H9 (cell line): Measurements from ENCODE around the gene EBF4. TPM values are rescaled to one million over a fixed set of nuclear protein-coding genes. Genes with fewer than 3 reads are reported as not detected.

Source experiments
- DNase-seq: peaks from one replicate; pipeline ENCODE4 v3.0.0-alpha.2; 2017
- H2AFZ ChIP-seq: one replicate; pipeline ENCODE4 v1.6.1; 2013; ENCODE audit warnings: mild to moderate bottlenecking, low read length, control low read depth, moderate library complexity
- H2AK5ac ChIP-seq: 2 replicates; pipeline ENCODE4 v1.6.1; 2013; ENCODE audit warnings: low read length, control low read depth, mixed read lengths; ENCODE audit not compliant: insufficient read length
- H2BK120ac ChIP-seq: one replicate; pipeline ENCODE4 v1.6.1; 2013; ENCODE audit warnings: low read depth, mild to moderate bottlenecking, low read length, control low read depth, inconsistent platforms; ENCODE audit not compliant: poor library complexity, severe bottlenecking
- H2BK12ac ChIP-seq: 2 replicates; pipeline ENCODE4 v1.6.1; 2013; ENCODE audit warnings: low read length, control low read depth, mixed read lengths, low read depth; ENCODE audit not compliant: insufficient read length
- H2BK15ac ChIP-seq: 2 replicates; pipeline ENCODE4 v1.6.1; 2013; ENCODE audit warnings: low read depth, low read length, control low read depth
- H2BK20ac ChIP-seq: one replicate; pipeline ENCODE4 v1.6.1; 2013; ENCODE audit warnings: low read depth, mild to moderate bottlenecking, low read length, control low read depth, inconsistent platforms; ENCODE audit not compliant: poor library complexity, severe bottlenecking
- H2BK5ac ChIP-seq: 2 replicates; pipeline ENCODE4 v1.6.1; 2013; ENCODE audit warnings: low read length, control low read depth, mixed read lengths; ENCODE audit not compliant: insufficient read length
- H3K14ac ChIP-seq: 2 replicates; pipeline ENCODE4 v1.6.1; 2013; ENCODE audit warnings: low read length, control low read depth; ENCODE audit not compliant: insufficient read depth
- H3K18ac ChIP-seq: 2 replicates; pipeline ENCODE4 v1.6.1; 2013; ENCODE audit warnings: low read depth, mild to moderate bottlenecking, mixed read lengths, low read length, control low read depth; ENCODE audit not compliant: insufficient read length
- H3K23ac ChIP-seq: 2 replicates; pipeline ENCODE4 v1.6.1; 2013; ENCODE audit warnings: low read length, control low read depth, mixed read lengths, low read depth; ENCODE audit not compliant: insufficient read length
- H3K23me2 ChIP-seq: 2 replicates; pipeline ENCODE4 v1.6.1; 2013; ENCODE audit warnings: low read depth, mild to moderate bottlenecking, mixed read lengths, low read length, control low read depth; ENCODE audit not compliant: insufficient read length, poor library complexity, severe bottlenecking
- H3K27ac ChIP-seq: 2 replicates; pipeline ENCODE4 v1.5.1; 2013; ENCODE audit warnings: low read length, control low read depth, mixed read lengths, low read depth; ENCODE audit not compliant: insufficient read length
- H3K27me3 ChIP-seq: 2 replicates; pipeline ENCODE4 v1.6.1; 2013; ENCODE audit warnings: low read length, control low read depth, inconsistent platforms; ENCODE audit not compliant: insufficient read depth
- H3K4ac ChIP-seq: 2 replicates; pipeline ENCODE4 v1.6.1; 2013; ENCODE audit warnings: low read depth, mild to moderate bottlenecking, control low read depth, inconsistent platforms, low read length, moderate library complexity
- H3K4me1 ChIP-seq: 2 replicates; pipeline ENCODE4 v1.6.1; 2013; ENCODE audit warnings: low read length, control low read depth, inconsistent platforms; ENCODE audit not compliant: insufficient read depth
- H3K4me2 ChIP-seq: 2 replicates; pipeline ENCODE4 v1.6.1; 2013; ENCODE audit warnings: low read length, control low read depth, mixed read lengths; ENCODE audit not compliant: insufficient read length, insufficient read depth
- H3K56ac ChIP-seq: 2 replicates; pipeline ENCODE4 v1.6.1; 2013; ENCODE audit warnings: low read depth, mild to moderate bottlenecking, mixed read lengths, low read length, control low read depth; ENCODE audit not compliant: insufficient read length
- H3K79me1 ChIP-seq: 2 replicates; pipeline ENCODE4 v1.6.1; 2013; ENCODE audit warnings: low read depth, mild to moderate bottlenecking, moderate library complexity, low read length, control low read depth, inconsistent platforms; ENCODE audit not compliant: insufficient read depth, poor library complexity, severe bottlenecking
- H3K79me2 ChIP-seq: 2 replicates; pipeline ENCODE4 v1.6.1; 2013; ENCODE audit warnings: low read length, control low read depth, inconsistent platforms; ENCODE audit not compliant: insufficient read depth
- H3K9ac ChIP-seq: 2 replicates; pipeline ENCODE4 v1.6.1; 2013; ENCODE audit warnings: low read length, control low read depth, mixed read lengths; ENCODE audit not compliant: insufficient read length; ENCODE audit errors: extremely low read depth
- H3K9me3 ChIP-seq: one replicate; pipeline ENCODE4 v1.6.1; 2013; ENCODE audit warnings: low read depth, low read length, inconsistent platforms; ENCODE audit not compliant: control insufficient read depth
- H3T11ph ChIP-seq: one replicate; pipeline ENCODE4 v1.6.1; 2013; ENCODE audit warnings: mild to moderate bottlenecking, low read length, control low read depth, inconsistent platforms
- H4K20me1 ChIP-seq: one replicate; pipeline ENCODE4 v1.6.1; 2013; ENCODE audit not compliant: control insufficient read depth, insufficient read length, insufficient read depth
- H4K5ac ChIP-seq: 2 replicates; pipeline ENCODE4 v1.6.1; 2013; ENCODE audit warnings: low read depth, mild to moderate bottlenecking, mixed read lengths, low read length, control low read depth; ENCODE audit not compliant: insufficient read length
- H4K8ac ChIP-seq: replicated peaks from 2 replicates; pipeline ENCODE4 v1.6.1; 2013; ENCODE audit warnings: low read length, control low read depth, mixed read lengths, low read depth; ENCODE audit not compliant: insufficient read length
- H4K91ac ChIP-seq: 2 replicates; pipeline ENCODE4 v1.6.1; 2013; ENCODE audit warnings: low read depth, mild to moderate bottlenecking, moderate library complexity, mixed read lengths, low read length, control low read depth; ENCODE audit not compliant: insufficient read length
- H3K27ac Mint-ChIP-seq, 3 experiments: 2 replicates in 2 of 3; 3 replicates in 1 of 3; pipeline ENCODE4 v1.8.0; 2020 to 2021; ENCODE audit warnings: mixed read lengths in 3 of 3, mild to moderate bottlenecking in 1 of 3, moderate library complexity in 1 of 3
- H3K27me3 Mint-ChIP-seq: 2 replicates; pipeline ENCODE4 v1.8.0; 2021; ENCODE audit warnings: low read depth, mild to moderate bottlenecking, moderate library complexity, mixed read lengths
- H3K36me3 Mint-ChIP-seq, 3 experiments: 2 replicates in 2 of 3; 3 replicates in 1 of 3; pipeline ENCODE4 v1.8.0; 2020 to 2021; ENCODE audit warnings: low read depth in 3 of 3, mixed read lengths in 3 of 3; ENCODE audit not compliant: insufficient read depth in 1 of 3
- H3K4me1 Mint-ChIP-seq, 2 experiments: 2 replicates each; pipeline ENCODE4 v1.8.0; 2020; ENCODE audit warnings: mixed read lengths in 2 of 2
- H3K4me3 Mint-ChIP-seq, 2 experiments: 2 replicates in 1 of 2; 3 replicates in 1 of 2; pipeline ENCODE4 v1.8.0; 2020 to 2021; ENCODE audit warnings: mild to moderate bottlenecking in 2 of 2, mixed read lengths in 2 of 2, moderate library complexity in 1 of 2
- H3K9me3 Mint-ChIP-seq, 2 experiments: 2 replicates in 1 of 2; 3 replicates in 1 of 2; pipeline ENCODE4 v1.8.0; 2020; ENCODE audit warnings: mild to moderate bottlenecking in 2 of 2, mixed read lengths in 2 of 2, moderate library complexity in 1 of 2
- CTCF ChIP-seq: fragments of 200-600 bp; sonication (generic); conservative IDR thresholded peaks from 3 replicates; pipeline ENCODE4 v1.8.0; 2021; ENCODE audit warnings: antibody characterized with exemption, mild to moderate bottlenecking
- WGBS: extraction: QIAGEN DNeasy Blood & Tissue Kit; methylation state at CpG from one replicate; pipeline ENCODE4 v1.1.7; 2013; ENCODE audit warnings: missing lambda C conversion rate, low lambda C conversion rate, mixed read lengths; ENCODE audit not compliant: insufficient read length; ENCODE audit errors: extremely low coverage; 5-methylcytosine and 5-hydroxymethylcytosine counted together
- total RNA-seq: library from RNA; stranded (reverse); gene quantifications from 2 replicates; pipeline ENCODE4 v1.2.1, GENCODE V29; 2021

The EBF4 gene
- total RNA-seq, 1 experiment from 2014 or later = 3.9 TPM

- H3K4ac ChIP-seq = no peak overlapping the region
- no peak overlapping the region for H3K18ac ChIP-seq
- H3K4me1 ChIP-seq = no peaks in the 10 kb centered on the region; the same call in 1 of the 2 replicates
- no peak overlapping the region for H2BK120ac ChIP-seq
- H3K9ac ChIP-seq = no peak overlapping the region
- no peak overlapping the region for H2AFZ ChIP-seq
- no peak overlapping the region for H2BK15ac ChIP-seq
- Mint-ChIP-seq H3K4me1 (peaks cover 6% of the 10 kb centered on the region in 2 experiments), H3K27ac (peak overlapping the region in 2 of 3 experiments; percentile 61 to 77; a peak in 2 of 7 replicates), H3K9me3 (peaks cover 0 to 3% of the 10 kb centered on the region in 2 experiments; a peak in 1 of 5 replicates), H3K36me3 (peaks cover 22 to 58% (median 38%) of the 10 kb centered on the region in 3 experiments), H3K4me3 (no peak overlapping the region), H3K27me3 (peaks cover 12% of the 10 kb centered on the region)
- H2BK20ac ChIP-seq = no peak overlapping the region
- H4K91ac ChIP-seq = no peak overlapping the region
- no peaks in the 10 kb centered on the region for H3K79me1 ChIP-seq
- WGBS = no CpG with 5 or more reads among the region's 23 CpGs
- H3K23ac ChIP-seq = no peak overlapping the region
- H2BK5ac ChIP-seq = no peak overlapping the region
- H3K56ac ChIP-seq = no peak overlapping the region
- H3K9me3 ChIP-seq = no peaks in the 10 kb centered on the region
- no peak overlapping the region for H3K27ac ChIP-seq
- H3T11ph ChIP-seq = no peak overlapping the region
- H4K5ac ChIP-seq = no peak overlapping the region
- no peak overlapping the region for H4K8ac ChIP-seq
- no peak overlapping the region for H2AK5ac ChIP-seq
- H4K20me1 ChIP-seq = no peaks in the 10 kb centered on the region
- no peak overlapping the region for H3K4me2 ChIP-seq
- H3K14ac ChIP-seq = no peak overlapping the region
- H3K79me2 ChIP-seq = no peaks in the 10 kb centered on the region
- DNase-seq = no peak
- no peak overlapping the region for H2BK12ac ChIP-seq
- H3K27me3 ChIP-seq = no peaks in the 10 kb centered on the region
- TF ChIP-seq CTCF = no peak
- H3K23me2 ChIP-seq = no peaks in the 10 kb centered on the region
These were observed 101.7 kb downstream of the EBF4 start for GRCh38 chr20:2794202-2794748.
